ENCODE measurements around the gene GALE.
A peak's percentile ranks its signal among the peaks of the same experiment; 100 is the strongest.
"Not testable (repeated sequence)": the region's sequence is repeated elsewhere in the genome, so short reads cannot be mapped to it uniquely, and the experiment has no call there.

The GALE gene

GRCh38 chr1:23793018-23793781 lies 7.4 kb downstream of the GALE start:
- Histone ChIP-seq H3K27me3 (ENCODE audit: low read depth) (no peaks in the 10 kb centered on the region), H3K9me3 (no peaks in the 10 kb centered on the region), H3K36me3 (replicated peaks) (peaks cover 28% of the 10 kb centered on the region), H3K4me3 (no peak overlapping the region), H3K4me1 (peaks cover 6% of the 10 kb centered on the region)
- in situ Hi-C loops (cut with MboI; ENCODE audit: low sequenced_read_pairs) = no loop called here
- no peak for DNase-seq (ENCODE audit: low spot score in 2 of 2)

DNA sequence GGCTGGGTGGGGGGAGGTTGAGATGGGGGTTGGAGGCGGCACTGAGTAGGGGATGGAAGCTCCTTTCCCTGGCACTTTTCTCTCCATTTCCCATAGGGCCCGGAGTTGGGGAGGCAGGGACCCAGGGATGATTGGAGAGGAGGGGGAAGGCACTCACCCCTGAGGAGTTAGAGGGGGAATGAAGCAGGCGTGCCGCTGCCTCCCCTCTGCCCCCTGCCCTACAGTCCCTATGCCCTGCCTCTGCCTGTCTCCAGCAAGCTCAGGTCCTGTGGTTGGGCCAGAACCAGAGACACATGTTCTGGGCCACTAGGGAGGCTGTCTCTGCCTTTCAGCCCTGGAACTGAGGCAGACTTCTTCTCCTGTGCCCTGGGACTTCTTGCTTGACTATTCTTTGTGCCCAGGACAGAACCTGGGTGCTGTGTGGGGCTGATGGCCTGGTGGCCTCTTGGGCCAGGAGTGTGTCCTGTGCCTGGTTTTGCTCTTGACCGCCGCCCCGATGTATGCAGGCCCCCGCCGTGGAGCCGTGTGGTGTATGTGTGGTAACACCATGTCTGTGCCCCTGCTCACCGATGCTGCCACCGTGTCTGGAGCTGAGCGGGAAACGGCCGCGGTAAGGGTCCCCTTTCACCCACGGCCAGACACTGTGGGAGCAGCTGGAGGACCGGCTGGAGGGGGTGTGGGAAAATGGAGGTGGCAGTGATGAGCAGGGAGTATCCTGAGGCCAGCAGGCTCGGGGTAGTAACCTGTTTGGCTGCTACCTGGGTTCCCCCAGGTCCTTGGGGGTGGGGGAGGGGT lies 8.2 kb downstream of the GALE start:
- Histone ChIP-seq H3K4me1 (peaks cover 6% of the 10 kb centered on the region), H3K4me3 (peak overlapping the region; percentile 65), H3K36me3 (replicated peaks) (peaks cover 31% of the 10 kb centered on the region), H3K27me3 (ENCODE audit: low read depth) (no peaks in the 10 kb centered on the region), H3K9me3 (no peaks in the 10 kb centered on the region)
- no peak for DNase-seq (ENCODE audit: low spot score in 2 of 2)
- in situ Hi-C loops (cut with MboI; ENCODE audit: low sequenced_read_pairs) = no loop called here

GRCh38 chr1:23791516-23792047 lies 9.0 kb downstream of the GALE start:
- in situ Hi-C loops (cut with MboI; ENCODE audit: low sequenced_read_pairs) = no loop called here
- DNase-seq (ENCODE audit: low spot score in 2 of 2) = peak; percentile 39 to 74
- peak overlapping the region; percentile 65 for H3K4me3 ChIP-seq
- peaks cover 34% of the 10 kb centered on the region for H3K36me3 ChIP-seq (replicated peaks)
- no peaks in the 10 kb centered on the region for H3K9me3 ChIP-seq
- H3K27me3 ChIP-seq (ENCODE audit: low read depth) = no peaks in the 10 kb centered on the region
- H3K4me1 ChIP-seq = peaks cover 6% of the 10 kb centered on the region

- in situ Hi-C loops (cut with MboI; ENCODE audit: low sequenced_read_pairs) = no loop called here
- Histone ChIP-seq H3K9me3 (no peaks in the 10 kb centered on the region), H3K4me3 (peak within 1 kb of the TSS; percentile 65), H3K27me3 (ENCODE audit: low read depth) (no peaks in the 10 kb centered on the region), H3K4me1 (peaks cover 6% of the 10 kb centered on the region), H3K36me3 (replicated peaks) (peaks cover 38% of the 10 kb centered on the region)
- DNase-seq (ENCODE audit: low spot score in 2 of 2) = peak; percentile 90 to 96
Observed at GRCh38 chr1:23790696-23791515, 9.6 kb downstream of the GALE start, which contains the start of gene LYPLA2. Gene LYPLA2 (plus strand): TSS chr1:23791145. CDS start chr1:23792683, 1,538 bp downstream.

DNA sequence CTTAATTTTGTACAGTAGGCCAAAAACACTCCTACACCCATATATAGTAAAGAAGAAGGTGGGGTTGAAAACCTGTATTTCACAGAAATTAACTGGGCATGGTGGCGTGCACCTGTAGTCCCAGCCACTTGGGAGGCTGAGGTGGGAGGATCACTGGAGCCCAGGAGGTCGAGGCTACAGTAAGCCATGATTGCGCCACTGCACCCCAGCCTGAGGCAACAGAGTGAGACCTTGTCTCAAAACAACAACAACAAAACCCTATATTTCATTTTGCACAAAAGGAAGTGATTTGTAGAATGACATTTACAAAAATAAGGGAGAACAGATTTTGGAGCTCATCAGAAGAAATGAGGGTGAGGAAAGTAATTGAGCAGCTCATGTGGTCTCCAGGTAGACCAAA lies 11.9 kb downstream of the GALE start:
- H3K27me3 ChIP-seq (ENCODE audit: low read depth) = no peaks in the 10 kb centered on the region
- peaks cover 6% of the 10 kb centered on the region for H3K4me1 ChIP-seq
- peaks cover 49% of the 10 kb centered on the region for H3K36me3 ChIP-seq (replicated peaks)
- DNase-seq (ENCODE audit: low spot score in 2 of 2) = no peak
- in situ Hi-C loops (cut with MboI; ENCODE audit: low sequenced_read_pairs) = no loop called here
- H3K4me3 ChIP-seq = no peak overlapping the region
- H3K9me3 ChIP-seq = no peaks in the 10 kb centered on the region

- H3K4me1 ChIP-seq = peaks cover 6% of the 10 kb centered on the region
- in situ Hi-C loops (cut with MboI; ENCODE audit: low sequenced_read_pairs) = no loop called here
- no peak overlapping the region for H3K4me3 ChIP-seq
- DNase-seq (ENCODE audit: low spot score in 2 of 2) = no peak
- no peaks in the 10 kb centered on the region for H3K9me3 ChIP-seq
- peaks cover 44% of the 10 kb centered on the region for H3K36me3 ChIP-seq (replicated peaks)
- no peaks in the 10 kb centered on the region for H3K27me3 ChIP-seq (ENCODE audit: low read depth)
Observed at GRCh38 chr1:23787701-23788100, 12.9 kb downstream of the GALE start.

- peaks cover 69% of the 10 kb centered on the region for H3K36me3 ChIP-seq (replicated peaks)
- DNase-seq (ENCODE audit: low spot score in 2 of 2) = no peak
- H3K27me3 ChIP-seq (ENCODE audit: low read depth) = no peaks in the 10 kb centered on the region
- H3K9me3 ChIP-seq = no peaks in the 10 kb centered on the region
- H3K4me3 ChIP-seq = no peak overlapping the region
- peaks cover 4% of the 10 kb centered on the region for H3K4me1 ChIP-seq
- in situ Hi-C loops (cut with MboI; ENCODE audit: low sequenced_read_pairs) = no loop called here
Observed at GRCh38 chr1:23784846-23785245, 15.7 kb downstream of the GALE start.

GRCh38 chr1:23783141-23783540 lies 17.4 kb downstream of the GALE start:
- H3K4me3 ChIP-seq; DNase-seq (ENCODE audit: low spot score in 2 of 2); H3K27me3 ChIP-seq (ENCODE audit: low read depth); in situ Hi-C loops (cut with MboI; ENCODE audit: low sequenced_read_pairs); H3K9me3 ChIP-seq: not testable (repeated sequence)
- peaks cover 11% of the 10 kb centered on the region for H3K4me1 ChIP-seq
- peaks cover 70% of the 10 kb centered on the region for H3K36me3 ChIP-seq (replicated peaks)

GRCh38 chr1:23779826-23780371 lies 20.7 kb downstream of the GALE start:
- Histone ChIP-seq H3K4me3 (no peak overlapping the region; the same call in 1 of the 2 replicates), H3K9me3 (no peaks in the 10 kb centered on the region), H3K4me1 (peaks cover 15% of the 10 kb centered on the region), H3K27me3 (ENCODE audit: low read depth) (no peaks in the 10 kb centered on the region), H3K36me3 (replicated peaks) (peaks cover 39% of the 10 kb centered on the region)
- in situ Hi-C loops (cut with MboI; ENCODE audit: low sequenced_read_pairs) = no loop called here
- DNase-seq (ENCODE audit: low spot score in 2 of 2) = peak in 1 of 2 experiments; percentile 24

DNA sequence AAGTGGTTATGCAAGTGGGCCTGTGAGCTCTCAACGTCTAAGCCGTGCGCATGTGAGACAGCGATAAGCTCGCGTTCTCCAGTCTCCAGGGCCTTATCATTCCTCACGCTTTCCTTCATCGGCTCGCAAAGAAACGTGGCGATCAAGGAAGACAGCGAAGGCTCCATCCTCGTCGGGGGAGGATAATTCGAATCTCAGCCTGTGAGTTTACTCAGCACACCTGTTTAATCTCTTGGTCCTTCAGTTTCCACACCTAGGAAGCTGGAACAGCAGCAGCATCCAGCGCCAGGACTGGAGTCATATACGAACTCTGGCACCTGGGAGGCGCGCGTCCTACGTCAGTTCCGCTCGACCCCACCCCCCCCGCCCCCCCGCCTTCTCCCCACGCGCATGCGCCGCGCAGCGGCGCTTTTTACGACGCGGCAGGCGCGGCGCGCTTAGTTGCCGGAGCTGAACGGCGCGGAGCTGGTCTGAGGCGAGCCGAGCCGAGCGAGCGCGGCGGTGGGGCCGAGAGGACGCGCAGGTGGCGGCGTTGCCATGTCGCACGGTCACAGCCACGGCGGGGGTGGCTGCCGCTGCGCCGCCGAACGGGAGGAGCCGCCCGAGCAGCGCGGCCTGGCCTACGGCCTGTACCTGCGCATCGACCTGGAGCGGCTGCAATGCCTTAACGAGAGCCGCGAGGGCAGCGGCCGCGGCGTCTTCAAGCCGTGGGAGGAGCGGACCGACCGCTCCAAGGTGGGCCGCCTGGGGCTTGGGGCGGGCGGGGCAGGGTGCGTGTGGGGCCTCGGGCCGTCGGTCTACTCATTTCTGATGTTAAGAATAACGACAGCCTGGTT lies 22.4 kb downstream of the GALE start, which contains the start of gene PITHD1:
PITHD1 (plus strand) TSS at position 440 of the 836 bp plus-strand sequence; CDS start at position 538, 98 bp downstream.
- in situ Hi-C loops (cut with MboI; ENCODE audit: low sequenced_read_pairs) = no loop called here
- Histone ChIP-seq H3K4me3 (peak within 1 kb of the TSS; percentile 64), H3K36me3 (replicated peaks) (peaks cover 26% of the 10 kb centered on the region), H3K27me3 (ENCODE audit: low read depth) (no peaks in the 10 kb centered on the region), H3K4me1 (peaks cover 15% of the 10 kb centered on the region), H3K9me3 (no peaks in the 10 kb centered on the region)
- peak; percentile 80 to 85 for DNase-seq (ENCODE audit: low spot score in 2 of 2)

DNA sequence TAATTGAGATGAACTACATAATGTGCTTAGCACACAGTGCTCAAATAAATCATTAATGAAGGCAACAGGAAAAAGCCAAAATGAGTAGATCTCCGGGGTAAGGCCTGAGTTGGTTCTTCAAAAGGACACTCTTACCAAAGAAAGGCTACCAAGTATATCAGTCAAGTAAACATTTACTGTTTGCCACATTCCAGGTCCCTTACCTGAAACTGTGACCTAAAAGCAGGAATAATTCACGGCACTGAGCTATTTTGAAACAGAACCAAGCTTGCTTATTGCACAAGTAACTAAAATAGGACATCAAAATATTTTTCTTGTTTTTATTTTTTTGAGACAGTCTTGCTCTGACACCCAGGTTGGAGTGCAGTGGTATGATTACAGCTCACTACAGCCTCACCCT lies 24.3 kb downstream of the GALE start:
- H3K4me3 ChIP-seq = no peak overlapping the region
- in situ Hi-C loops (cut with MboI; ENCODE audit: low sequenced_read_pairs) = no loop called here
- peaks cover 18% of the 10 kb centered on the region for H3K36me3 ChIP-seq (replicated peaks)
- no peaks in the 10 kb centered on the region for H3K27me3 ChIP-seq (ENCODE audit: low read depth)
- peaks cover 15% of the 10 kb centered on the region for H3K4me1 ChIP-seq
- no peaks in the 10 kb centered on the region for H3K9me3 ChIP-seq
- no peak for DNase-seq (ENCODE audit: low spot score in 2 of 2)

- Histone ChIP-seq H3K27me3 (ENCODE audit: low read depth) (no peaks in the 10 kb centered on the region), H3K4me3 (no peak overlapping the region), H3K9me3 (no peaks in the 10 kb centered on the region), H3K36me3 (replicated peaks) (peaks cover 12% of the 10 kb centered on the region), H3K4me1 (peaks cover 5% of the 10 kb centered on the region)
- in situ Hi-C loops (cut with MboI; ENCODE audit: low sequenced_read_pairs) = no loop called here
- DNase-seq (ENCODE audit: low spot score in 2 of 2) = no peak
Observed at GRCh38 chr1:23774174-23774880, 26.2 kb downstream of the GALE start.
